Measurements from ENCODE around the gene CDT1.

- TF ChIP-seq CTCF (IDR thresholded peaks at IDR 0.05) = peak in 1 of 6 experiments; percentile 18
- peak in 1 of 2 donors; percentile 18 for TF ChIP-seq POLR2A (IDR thresholded peaks at IDR 0.05)
Observed at GRCh38 chr16:88768071-88768783, 35.4 kb upstream of the CDT1 start.

Data from thyroid gland (tissue), 4 donors.